GM18508 (cell line): ENCODE measurements around the gene ESRRB.

Source experiments
- ATAC-seq: cut with Tn5 transposase; IDR thresholded peaks from one replicate; pipeline ENCODE4 v1.9.1; 2021; ENCODE audit warnings: moderate number of reproducible peaks; ENCODE audit not compliant: insufficient read depth, unreplicated experiment

The ESRRB gene

DNA sequence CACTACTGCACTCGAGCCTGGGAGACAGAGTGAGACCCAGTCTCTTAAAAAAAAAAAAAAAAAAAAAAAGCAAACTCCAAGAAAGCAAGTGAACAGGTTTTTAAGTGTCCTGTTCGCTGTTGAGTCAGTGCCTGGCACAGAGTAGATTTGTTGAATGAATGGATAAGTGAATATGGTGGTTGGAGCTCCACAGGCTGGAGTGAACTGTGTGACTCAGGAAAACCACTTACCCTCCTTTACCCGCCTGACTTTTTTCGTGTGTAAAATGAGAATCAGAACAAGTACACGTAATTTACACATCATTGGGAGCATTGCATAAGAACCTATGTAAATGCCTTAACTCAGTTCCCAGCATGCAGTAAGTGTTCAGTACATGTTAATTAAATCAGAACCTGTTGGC is 24.0 kb upstream of the ESRRB start:
- no peak for ATAC-seq

DNA sequence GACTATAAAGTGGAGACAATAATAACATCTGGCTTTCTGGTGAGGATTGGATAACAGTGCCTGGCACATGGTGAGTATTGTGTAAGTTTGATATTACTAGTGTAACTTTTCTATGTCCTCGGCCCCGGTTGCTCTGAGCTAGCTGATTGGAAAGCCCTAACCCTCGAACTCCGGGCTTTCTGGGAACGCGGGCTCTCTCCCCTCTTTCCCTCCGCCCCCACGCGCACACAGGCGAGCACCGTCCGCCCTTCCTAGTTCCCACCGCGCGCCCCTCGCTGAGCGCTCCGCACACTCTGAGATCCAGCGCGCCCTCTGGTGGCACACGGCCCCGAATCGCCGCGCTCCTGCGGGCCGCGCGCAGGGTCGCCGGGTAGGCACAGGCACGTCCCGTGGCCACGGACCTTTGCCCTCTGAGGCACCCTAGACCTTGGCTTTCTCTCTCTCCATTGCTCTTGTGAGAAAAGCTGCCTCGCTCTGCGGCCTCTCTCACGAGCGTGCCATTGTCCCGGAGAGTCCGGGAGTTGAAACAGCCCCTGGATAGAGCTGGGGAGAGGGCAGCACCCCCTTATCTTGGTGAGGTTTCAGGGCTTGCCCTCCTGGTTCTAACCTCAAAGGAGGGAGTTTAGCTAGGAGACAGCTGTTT is 23.2 kb upstream of the ESRRB start:
- no peak for ATAC-seq

DNA sequence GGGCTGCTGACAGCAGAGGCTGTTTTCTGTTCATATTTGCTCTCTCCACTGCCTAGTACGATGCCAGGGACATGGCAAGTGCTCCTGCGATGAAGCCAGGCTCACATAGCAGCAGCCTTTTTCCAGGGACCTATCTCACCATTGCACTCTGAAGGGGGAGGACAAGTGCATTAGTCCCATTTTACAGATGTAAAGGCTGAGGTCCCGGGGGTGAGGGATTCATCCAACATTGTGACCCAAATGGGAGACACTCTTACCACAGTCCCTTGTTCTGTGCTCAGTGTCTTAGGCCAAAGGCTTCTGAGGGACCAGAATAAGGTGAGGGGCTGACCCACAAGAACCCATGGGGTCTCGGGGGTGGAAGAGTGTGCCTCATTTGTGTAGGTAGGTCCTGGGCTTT is 21.6 kb upstream of the ESRRB start:
- ATAC-seq = no peak

DNA sequence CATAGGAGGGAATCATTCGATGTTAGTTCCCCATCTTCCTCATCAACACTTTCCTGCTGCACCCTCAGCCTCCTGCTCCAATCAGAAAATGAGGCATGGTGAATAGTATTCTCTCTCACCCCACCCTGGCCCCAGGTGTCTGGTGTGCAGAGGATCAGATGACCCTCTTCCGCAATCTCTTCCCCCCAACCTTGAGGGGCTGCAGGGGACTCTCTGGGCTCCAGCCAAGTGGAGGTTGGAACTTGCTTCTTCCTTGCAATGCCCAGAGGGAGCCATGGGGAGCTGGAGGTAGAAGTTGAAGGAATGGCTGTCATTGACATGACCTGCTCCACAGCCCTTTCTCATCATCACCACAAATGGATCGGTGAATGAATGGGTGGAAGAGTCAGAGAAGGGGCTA is 20.2 kb upstream of the ESRRB start:
- no peak for ATAC-seq

DNA sequence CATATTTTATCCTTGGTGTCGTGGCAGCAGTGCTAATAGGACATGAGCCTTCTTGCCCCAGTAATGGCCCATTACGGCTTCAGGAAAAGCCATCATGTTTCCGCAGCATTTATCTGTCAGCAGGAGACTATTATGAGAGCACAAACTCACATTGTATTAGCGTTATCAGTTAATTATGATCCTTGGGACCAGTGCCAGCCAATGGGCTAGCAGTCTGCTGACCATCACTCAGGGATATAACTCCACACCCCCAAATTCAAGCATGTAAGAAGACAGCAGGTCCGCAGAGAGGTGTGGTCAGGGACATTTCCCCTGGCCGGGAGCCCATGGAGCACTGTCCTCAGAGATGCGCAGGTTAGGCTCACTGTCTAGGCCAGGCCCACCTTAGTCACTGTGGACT is 4.9 kb upstream of the ESRRB start:
- no peak for ATAC-seq

DNA sequence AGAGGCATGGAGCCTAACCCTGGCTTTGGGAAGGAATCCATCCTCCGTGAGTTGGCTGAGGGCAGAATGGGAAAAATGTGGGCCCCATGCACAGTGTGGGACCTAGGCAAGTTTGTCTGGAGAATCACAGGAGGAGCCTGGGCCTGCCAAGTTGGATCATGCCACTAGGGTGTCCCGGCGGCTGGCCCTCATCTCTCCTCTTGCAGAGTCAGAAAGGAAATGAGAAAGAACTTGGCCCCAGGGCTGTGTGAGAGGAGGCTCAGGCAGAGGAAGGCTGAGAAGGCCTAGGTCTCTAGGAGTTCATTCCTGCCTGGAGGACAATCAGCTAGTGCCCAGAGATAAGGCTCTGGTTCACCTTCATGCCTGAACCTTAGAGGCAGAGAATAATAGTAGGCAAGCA is 2.5 kb upstream of the ESRRB start:
- ATAC-seq = no peak

DNA sequence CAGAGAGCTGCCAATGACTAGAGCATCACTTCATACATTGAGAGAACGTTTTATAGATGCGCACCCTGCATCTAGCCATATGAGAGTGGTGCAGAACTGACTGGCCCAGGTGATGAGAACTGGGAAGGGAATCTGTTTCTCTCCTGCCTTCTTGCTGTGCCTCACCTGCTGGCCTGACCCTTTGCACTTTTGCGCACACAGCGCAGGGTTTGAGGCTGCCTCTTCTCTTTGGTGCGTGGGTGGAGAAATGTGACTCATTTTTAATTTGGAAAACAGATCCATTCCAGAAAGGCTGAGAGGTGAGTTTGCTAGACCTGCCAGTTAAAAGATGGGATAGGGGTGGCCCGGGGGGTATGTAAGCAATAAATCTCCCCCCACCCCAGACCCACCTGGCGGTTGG is 453 bp upstream of the ESRRB start:
- ATAC-seq = no peak

DNA sequence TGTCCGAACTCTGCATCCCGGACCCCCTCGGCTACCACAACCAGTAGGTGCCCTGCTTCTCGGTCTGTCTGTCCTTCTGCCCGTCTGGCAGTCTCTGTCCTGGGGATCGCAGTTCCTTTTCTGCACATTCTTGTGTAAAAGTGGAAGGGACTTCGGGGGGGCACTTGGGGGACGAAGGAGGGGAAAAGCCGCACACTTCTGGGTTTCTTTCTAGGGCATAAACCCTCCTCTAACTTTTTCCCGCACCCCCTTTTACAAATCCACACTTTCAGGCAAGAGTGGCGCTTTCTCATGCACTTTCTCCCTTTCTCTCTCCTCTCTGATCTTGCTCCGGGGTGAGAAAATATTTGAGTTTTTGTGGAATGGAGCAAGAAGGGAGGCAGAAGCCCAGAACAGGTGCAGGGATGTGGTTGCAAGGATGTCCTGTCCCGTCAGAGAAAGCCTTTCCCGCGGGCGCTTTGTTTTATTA is 506 bp downstream of the ESRRB start:
- ATAC-seq = no peak

DNA sequence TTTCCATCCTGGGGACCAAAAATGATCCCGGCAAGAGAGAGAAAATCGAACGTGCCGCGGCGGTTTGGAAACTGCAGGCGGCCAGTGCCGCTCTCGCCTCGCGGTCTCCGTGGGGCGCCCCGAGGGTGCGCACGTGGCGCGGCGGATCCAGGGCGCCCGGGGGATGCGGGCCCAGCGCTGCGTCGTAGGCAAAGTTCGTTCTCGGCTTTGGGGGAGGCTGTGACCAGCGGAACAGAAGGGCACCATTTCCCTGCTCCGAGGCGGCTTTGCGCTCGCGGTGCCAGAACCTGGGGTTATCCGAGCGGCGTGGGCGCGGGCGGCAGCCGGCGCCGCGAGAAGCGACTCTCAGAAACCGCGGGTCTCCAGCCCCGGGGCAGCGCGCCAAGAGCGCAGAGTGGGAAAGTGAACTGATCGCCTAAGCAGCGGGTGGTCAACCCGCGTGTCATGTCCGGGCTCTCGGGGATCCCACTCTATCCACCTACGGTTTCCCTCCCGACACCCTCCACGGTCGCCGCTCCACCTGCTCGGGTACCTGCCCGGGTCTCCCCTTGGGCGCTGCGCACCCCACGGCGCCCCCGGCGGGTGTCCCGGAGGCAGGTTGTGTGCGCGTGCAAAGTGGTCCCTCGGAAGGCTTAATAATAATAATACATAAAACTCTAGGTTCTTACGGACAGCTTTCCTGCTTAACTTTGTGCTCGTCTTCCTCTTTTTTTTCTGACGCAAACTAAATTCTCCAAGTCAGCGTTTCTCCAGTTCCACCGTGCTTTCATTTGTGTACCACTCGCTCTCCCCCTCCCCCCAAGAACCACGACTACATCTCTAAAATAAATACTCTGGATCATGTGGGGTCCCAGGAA is 1.2 kb downstream of the ESRRB start:
- ATAC-seq = no peak

DNA sequence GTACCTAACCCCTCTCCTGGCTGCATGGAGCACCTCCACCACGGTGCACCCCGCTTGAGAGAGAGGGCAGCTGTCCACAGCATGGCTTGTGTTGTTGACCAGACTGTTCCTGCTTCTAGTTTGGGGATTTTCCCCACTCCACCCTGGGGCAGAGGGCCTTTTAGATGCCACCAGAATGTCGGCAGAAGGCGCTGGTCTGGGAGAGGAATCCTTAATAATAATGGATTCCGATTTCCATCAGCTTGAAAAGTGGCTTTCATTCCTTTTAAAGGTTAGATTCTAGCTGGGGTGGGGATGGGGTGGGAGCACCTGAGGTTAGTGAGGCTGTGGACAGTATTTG is 1.8 kb downstream of the ESRRB start:
- no peak for ATAC-seq

DNA sequence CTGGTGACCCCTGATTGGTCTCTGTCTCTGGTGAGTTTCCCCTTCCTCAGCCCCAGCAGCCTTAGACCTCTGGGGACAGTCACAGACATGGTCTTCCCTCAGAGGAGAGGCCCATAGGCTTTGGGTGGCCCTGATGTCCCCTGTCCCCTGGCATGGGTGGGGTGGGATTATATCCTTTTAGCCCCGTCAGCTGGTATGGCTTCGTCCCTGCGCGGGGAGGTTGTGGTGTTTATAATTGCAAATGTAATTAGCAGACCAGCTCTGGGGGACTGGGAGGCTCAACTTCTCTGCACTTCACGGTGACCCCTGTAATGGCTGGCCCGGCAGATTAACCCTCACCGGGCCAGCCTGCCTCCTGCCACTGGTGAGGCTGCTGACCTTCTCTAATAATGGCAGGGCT is 5.1 kb downstream of the ESRRB start:
- ATAC-seq = no peak

DNA sequence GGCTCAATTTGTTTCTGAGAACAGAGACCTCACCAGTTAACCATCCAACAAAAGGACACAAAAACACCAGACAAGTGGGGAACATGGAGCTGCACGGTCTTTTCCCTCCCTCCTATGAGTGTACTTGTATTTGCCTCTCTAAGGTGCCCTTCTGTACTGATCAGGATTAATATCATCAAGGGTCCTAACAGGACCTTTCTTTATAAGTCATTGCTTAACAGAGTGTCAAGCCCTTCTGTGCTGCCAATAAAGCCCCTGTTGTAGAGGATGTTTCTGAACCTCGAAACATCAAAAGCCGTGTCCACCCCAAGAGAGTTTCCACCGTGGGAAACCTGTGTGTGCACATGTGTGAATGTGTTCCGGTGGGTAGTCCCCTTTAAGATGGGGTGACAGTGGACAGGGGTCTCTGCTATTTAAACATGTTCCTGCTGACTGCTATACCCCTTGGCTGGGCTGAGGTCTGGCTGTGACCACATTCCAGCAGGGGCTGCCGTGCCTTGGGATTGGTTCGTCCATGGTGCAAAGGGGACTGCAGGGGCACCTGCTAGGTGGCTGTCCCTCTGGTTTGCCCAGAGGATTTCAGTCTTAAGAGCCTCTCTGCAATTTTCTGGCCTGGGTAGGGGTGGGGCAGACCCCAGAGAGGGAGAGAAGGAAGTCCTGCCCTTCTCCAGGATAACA is 6.0 kb downstream of the ESRRB start:
- no peak for ATAC-seq

DNA sequence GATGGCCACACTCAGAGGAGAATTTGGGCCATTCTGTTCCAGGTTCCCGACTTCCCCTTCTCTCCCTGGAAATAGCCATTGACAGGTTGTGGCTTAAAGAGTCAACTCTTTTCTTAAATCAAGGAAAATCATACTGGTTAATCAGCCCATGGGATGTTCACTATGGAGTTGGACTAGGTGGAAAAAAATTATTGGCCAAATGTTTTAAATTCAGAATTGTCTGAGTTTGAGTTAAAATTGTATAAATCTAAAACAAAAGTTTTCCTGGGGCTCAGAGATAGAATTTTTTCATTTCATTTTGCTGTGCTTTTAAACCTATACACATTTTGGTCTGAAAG is 6.5 kb downstream of the ESRRB start:
- no peak for ATAC-seq

DNA sequence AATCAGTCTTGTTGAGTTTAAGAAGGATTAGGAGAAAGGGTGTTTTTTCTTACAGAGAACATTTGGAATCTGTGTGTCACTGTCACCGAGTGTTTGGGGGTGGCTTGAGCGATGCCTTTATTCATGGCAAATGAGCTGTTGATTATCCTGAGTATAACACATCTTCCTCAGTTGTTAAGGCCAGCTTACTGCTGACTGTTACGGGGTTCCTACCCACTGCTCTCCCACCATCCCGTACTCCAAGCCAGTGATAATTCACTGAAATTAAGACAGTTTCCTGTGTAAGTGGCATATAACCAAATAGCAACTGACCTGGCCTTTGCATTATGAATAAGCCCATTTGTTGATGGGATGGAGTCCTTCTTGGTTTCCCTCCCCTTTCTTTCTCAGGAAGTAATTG is 9.5 kb downstream of the ESRRB start:
- no peak for ATAC-seq

DNA sequence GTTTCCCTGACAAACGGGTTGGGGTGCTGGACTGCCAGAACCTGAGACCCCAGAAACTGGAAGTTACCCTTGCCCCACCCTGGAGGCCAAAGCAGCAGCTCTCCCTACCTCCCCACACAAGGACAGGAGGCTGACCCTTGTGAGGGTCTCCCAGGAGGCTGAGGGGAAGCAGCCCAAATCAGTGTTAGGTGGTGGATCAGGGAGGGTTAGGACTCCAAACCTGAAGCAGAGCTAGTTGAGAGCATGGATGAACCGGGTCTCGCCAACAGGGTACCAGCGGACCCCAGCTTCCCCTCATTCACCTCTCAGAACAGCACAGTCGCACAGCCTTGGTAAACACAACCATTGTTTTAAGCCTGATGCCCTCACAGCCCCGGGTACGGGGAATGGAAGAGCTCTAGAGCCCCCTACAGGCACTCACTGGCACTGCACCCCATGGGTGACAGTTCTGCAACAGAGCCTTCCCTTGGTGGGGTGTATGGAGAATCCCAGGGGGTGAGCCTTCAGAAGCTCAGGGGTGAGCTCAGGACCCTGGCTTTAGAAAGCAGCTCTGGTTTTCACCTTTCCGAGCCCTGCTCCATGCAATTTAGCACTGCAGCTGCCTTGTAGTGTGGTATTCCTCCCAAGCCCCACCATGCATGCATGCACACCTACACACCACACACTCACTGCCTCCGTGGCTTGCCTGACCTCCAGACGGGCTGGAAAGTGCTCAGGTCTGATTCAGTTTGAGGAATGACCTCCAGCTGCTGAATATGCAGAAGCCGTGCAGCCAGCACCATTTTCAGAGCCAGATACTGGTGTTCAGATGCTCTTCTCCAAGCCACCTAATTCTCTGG is 11.2 kb downstream of the ESRRB start:
- no peak for ATAC-seq

DNA sequence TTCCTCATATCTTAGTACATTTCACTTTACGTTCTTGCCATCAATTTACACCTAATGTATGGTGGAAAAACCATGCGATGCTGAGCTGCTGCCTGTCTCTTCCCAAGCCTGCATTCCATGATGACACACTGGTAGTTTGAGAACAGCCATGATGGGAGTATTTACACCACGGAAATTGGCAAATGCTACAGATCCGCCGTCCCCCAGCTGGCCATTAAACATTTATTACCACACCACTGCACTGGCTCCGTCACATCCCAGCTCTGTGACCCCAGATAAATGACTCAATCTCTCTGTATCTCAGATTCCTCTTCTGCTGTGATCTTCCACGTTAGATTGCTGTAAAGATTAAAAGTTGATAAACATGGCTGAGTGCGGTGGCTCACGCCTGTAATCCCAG is 13.9 kb downstream of the ESRRB start:
- no peak for ATAC-seq

DNA sequence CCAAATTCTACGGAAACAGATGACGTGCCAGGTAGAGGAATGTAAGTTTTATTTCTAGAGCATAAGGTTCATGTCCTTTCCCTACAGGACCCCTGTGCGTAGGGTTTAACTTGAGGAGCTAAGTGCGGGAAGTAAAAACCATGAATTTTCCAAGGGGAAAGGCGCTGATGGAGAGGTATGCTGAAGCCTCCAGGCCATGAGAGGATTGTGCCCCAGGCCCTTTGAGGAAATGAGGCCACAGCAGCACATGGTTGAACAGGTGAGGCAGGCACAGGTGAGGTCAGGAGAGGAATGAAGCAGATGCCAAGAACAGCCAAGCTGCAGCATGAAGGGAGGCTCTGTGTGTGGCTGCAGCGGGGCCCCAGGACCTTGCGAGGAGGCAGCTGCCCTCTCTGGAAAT is 14.7 kb downstream of the ESRRB start:
- ATAC-seq = no peak

DNA sequence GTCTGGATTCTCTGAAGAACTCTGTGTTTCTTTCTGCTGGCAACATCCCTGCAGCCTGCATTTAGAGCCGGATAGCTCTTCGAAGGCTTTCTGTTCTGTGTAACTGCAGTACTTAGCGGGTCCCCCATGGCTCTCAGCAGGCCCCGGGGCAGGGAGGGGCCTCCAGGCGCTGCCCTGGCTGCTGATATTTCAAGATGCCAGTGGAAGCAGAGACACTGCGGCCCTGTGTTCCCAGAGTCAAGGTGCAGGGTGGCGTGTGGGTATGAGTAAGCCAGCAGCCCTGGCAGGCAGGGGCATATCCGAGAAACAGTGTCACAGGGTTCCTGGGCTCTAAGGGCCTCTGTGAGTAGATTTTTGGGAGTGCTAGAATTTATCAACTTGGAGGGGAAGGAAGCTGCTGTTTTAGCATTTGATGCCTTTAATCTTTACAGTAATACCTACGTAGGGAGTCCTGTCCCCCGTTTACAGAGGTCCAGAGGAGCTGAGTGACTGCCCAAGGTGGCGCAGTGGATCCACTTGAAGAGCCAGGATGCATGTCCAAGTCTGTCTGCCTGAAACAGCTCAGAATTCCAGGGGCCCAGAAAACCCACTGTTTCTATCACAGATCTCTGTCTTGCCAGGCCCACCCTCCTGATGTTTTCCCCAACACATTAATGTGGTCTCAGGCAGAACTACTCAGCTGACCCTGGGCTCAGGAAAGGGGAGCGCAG is 16.2 kb downstream of the ESRRB start:
- no peak for ATAC-seq

DNA sequence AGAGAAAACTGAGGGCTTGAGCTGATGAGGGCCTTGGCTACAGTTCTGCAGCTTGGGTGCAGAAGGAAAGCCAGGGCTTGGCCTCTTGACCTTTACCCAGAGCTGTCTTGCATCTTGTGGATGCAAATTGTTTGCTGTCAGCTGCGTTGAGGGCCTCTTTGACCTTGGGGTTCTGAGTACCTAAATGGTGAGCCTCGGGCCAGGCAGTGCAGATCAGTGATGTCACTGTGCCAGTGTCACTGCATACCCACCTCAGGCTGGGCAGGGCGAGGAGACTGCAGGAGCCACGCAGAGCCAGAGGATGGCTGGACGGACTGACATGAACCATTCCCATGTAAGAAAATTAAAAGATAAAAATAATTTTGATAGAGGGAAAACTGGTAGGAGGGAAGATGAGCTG is 18.6 kb downstream of the ESRRB start:
- ATAC-seq = no peak

DNA sequence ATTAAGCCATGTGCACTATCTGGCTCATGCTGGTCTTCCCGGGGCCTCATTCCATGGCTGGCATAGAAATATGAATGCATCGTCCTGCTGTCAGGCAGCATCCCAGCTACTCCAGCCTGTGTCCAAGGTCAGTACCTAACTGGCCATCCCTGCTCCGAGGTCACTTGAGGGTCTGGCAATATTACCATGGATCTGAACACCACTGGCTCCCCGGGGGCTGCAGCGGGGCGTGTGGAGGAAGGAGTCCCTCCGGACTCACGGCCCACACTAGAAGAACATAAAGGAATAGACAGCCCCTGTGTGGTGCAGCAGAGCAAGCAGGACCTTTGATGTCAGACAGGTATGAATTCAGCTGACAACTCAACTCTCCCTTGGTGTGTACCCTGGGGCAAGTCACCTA is 19.2 kb downstream of the ESRRB start:
- no peak for ATAC-seq
